HCT116 (cell line): Measurements from ENCODE around the gene CADPS. TPM values are rescaled to one million over a fixed set of nuclear protein-coding genes. Genes with fewer than 3 reads are reported as not detected.

Source experiments
- ATAC-seq: fragments of 200-7000 bp; cut with Tn5 transposase; 2 replicates; pipeline ENCODE4 v1.9.1; 2020; ENCODE audit warnings: mild to moderate bottlenecking, moderate library complexity
- BruUV-seq: library from RNA; stranded (reverse); fragments of 400-500 nt; replicated peaks from 2 replicates; lab custom pipeline; 2021; lab: Mats Ljungman, UMichigan
- CTCF ChIA-PET: fragments of 300-600 bp; sonication (Branson Sonifier 250); formaldehyde crosslinking; loops from one replicate; lab custom pipeline; 2021; ENCODE audit warnings: antibody characterized with exemption; lab: Charles Lee
- POLR2A ChIA-PET: fragments of 300-600, 350-600 bp; sonication (Branson Sonifier 250); formaldehyde crosslinking; loops from one replicate; lab custom pipeline; 2021; ENCODE audit warnings: antibody characterized with exemption; lab: Charles Lee
- RAD21 ChIA-PET, 2 experiments: fragments of 300-600 bp; sonication (Branson Sonifier 250); formaldehyde crosslinking; loops; one replicate each; lab custom pipeline; 2023; ENCODE audit warnings: low total read pairs in 2 of 2; ENCODE audit not compliant: uncharacterized antibody in 2 of 2, unreplicated experiment in 2 of 2, low non-redundant PET in 1 of 2; lab: Charles Lee
- DNase-seq: peaks from one replicate; pipeline ENCODE4 v3.0.0-alpha.2; 2010; ENCODE audit warnings: low read depth, low spot score
- H2AFZ ChIP-seq: fragments of 200-600 bp; shearing (Covaris generic), sonication (generic); 2 replicates; pipeline ENCODE4 v1.6.1; 2017; ENCODE audit warnings: low read depth, mixed run types, mixed read lengths, antibody characterized with exemption, low read length; ENCODE audit not compliant: poor library complexity, severe bottlenecking
- H3K27ac ChIP-seq: 2 replicates; pipeline ENCODE4 v1.5.1; 2012; ENCODE audit warnings: low read depth, low read length
- H3K27me3 ChIP-seq: fragments of 200-600 bp; sonication (generic); 2 replicates; pipeline ENCODE4 v1.6.1; 2016; ENCODE audit warnings: mixed run types, low read length, mixed read lengths; ENCODE audit not compliant: insufficient read depth
- H3K36me3 ChIP-seq, 2 experiments: fragments of 200-500 bp in 1 of 2; fragments of 200-600 bp in 1 of 2; sonication (Bioruptor generic) in 1 of 2; sonication (generic) in 1 of 2; 2 replicates each; pipeline versions ENCODE4 v1.5.1 to v1.6.1; 2014 to 2016; ENCODE audit warnings: low read length in 2 of 2, inconsistent platforms in 1 of 2, mixed read lengths in 1 of 2, mixed run types in 1 of 2; ENCODE audit not compliant: insufficient read depth in 2 of 2, control insufficient read depth in 1 of 2
- H3K4me1 ChIP-seq, 2 experiments: fragments of 200-600 bp in 1 of 2; sonication (generic) in 1 of 2; 2 replicates each; pipeline versions ENCODE4 v1.5.1 to v1.6.1; 2012 to 2017; ENCODE audit warnings: low read length in 2 of 2, inconsistent platforms in 1 of 2, mild to moderate bottlenecking in 1 of 2, mixed read lengths in 1 of 2, mixed run types in 1 of 2, moderate library complexity in 1 of 2; ENCODE audit not compliant: insufficient read depth in 2 of 2, control insufficient read depth in 1 of 2
- H3K4me2 ChIP-seq: fragments of 200-600 bp; sonication (generic); 2 replicates; pipeline ENCODE4 v1.6.1; 2017; ENCODE audit warnings: mixed run types, low read length, mixed read lengths
- H3K4me3 ChIP-seq, 2 experiments: fragments of 200-600 bp in 1 of 2; sonication (generic) in 1 of 2; replicated peaks in 1 of 2; 2 replicates each; pipeline ENCODE4 v1.5.1; 2011 to 2016; ENCODE audit warnings: low read length in 2 of 2, control low read depth in 1 of 2, low read depth in 1 of 2, mild to moderate bottlenecking in 1 of 2, mixed read lengths in 1 of 2, mixed run types in 1 of 2
- H3K79me2 ChIP-seq: fragments of 200-600 bp; sonication (generic); 2 replicates; pipeline ENCODE4 v1.6.1; 2017; ENCODE audit warnings: mild to moderate bottlenecking, mixed run types, low read length, moderate library complexity, mixed read lengths; ENCODE audit not compliant: insufficient read depth
- H3K9ac ChIP-seq: fragments of 200-600 bp; sonication (generic); 2 replicates; pipeline ENCODE4 v1.6.1; 2016; ENCODE audit warnings: low read length, mixed read lengths
- H3K9me2 ChIP-seq: fragments of 200-600 bp; sonication (generic), shearing (Covaris generic); 2 replicates; pipeline ENCODE4 v1.6.1; 2017; ENCODE audit warnings: mixed run types, mild to moderate bottlenecking, moderate library complexity; ENCODE audit not compliant: insufficient read depth
- H3K9me3 ChIP-seq, 2 experiments: fragments of 200-500 bp in 1 of 2; fragments of 200-600 bp in 1 of 2; sonication (Bioruptor generic) in 1 of 2; sonication (generic) in 1 of 2; 2 replicates each; pipeline ENCODE4 v1.6.1; 2014 to 2017; ENCODE audit warnings: low read length in 2 of 2, mixed read lengths in 2 of 2, inconsistent platforms in 1 of 2, low read depth in 1 of 2, mild to moderate bottlenecking in 1 of 2, mixed run types in 1 of 2, moderate library complexity in 1 of 2; ENCODE audit not compliant: control insufficient read depth in 1 of 2, insufficient read depth in 1 of 2
- H4K20me1 ChIP-seq: fragments of 200-600 bp; sonication (generic), shearing (Covaris generic); 2 replicates; pipeline ENCODE4 v1.6.1; 2017; ENCODE audit warnings: mixed run types, mild to moderate bottlenecking, moderate library complexity; ENCODE audit not compliant: insufficient read depth
- CBX3 ChIP-seq: IDR thresholded peaks from 2 replicates; pipeline ENCODE4 v1.6.1; 2012; ENCODE audit warnings: low read depth
- CEBPB ChIP-seq: IDR thresholded peaks from 2 replicates; pipeline ENCODE4 v1.6.1; 2012; ENCODE audit warnings: low read depth
- CTCF ChIP-seq, 3 experiments: fragments of 200-600 bp in 1 of 3; sonication (generic) in 1 of 3; IDR thresholded peaks in 2 of 3; conservative IDR thresholded peaks in 1 of 3; 2 replicates each; pipeline ENCODE4 v1.5.1; 2012 to 2017; ENCODE audit warnings: low read depth in 2 of 3, low read length in 2 of 3, antibody characterized with exemption in 1 of 3, borderline replicate concordance in 1 of 3, control low read depth in 1 of 3, mild to moderate bottlenecking in 1 of 3, mixed read lengths in 1 of 3, mixed run types in 1 of 3, moderate library complexity in 1 of 3; ENCODE audit not compliant: insufficient read depth in 1 of 3
- EGR1 ChIP-seq: IDR thresholded peaks from 2 replicates; pipeline ENCODE4 v1.6.1; 2012; ENCODE audit warnings: low read depth
- ELF1 ChIP-seq: IDR thresholded peaks from 2 replicates; pipeline ENCODE4 v1.6.1; 2012; ENCODE audit warnings: low read depth, borderline replicate concordance
- EZH2 ChIP-seq: fragments of 200-600 bp; sonication (generic); IDR thresholded peaks from 2 replicates; pipeline ENCODE4 v1.6.1; 2017; ENCODE audit warnings: antibody characterized with exemption, mixed run types
- FOSL1 ChIP-seq: IDR thresholded peaks from 2 replicates; pipeline ENCODE4 v1.6.1; 2012; ENCODE audit warnings: low read depth
- JUND ChIP-seq: IDR thresholded peaks from 2 replicates; pipeline ENCODE4 v1.6.1; 2012
- MAX ChIP-seq: IDR thresholded peaks from 2 replicates; pipeline ENCODE4 v1.6.1; 2012
- POLR2A ChIP-seq: IDR thresholded peaks from 2 replicates; pipeline ENCODE4 v1.7.0; 2011; ENCODE audit warnings: borderline replicate concordance; ENCODE audit not compliant: insufficient read depth, insufficient read length; ENCODE audit errors: extremely low read depth
- POLR2AphosphoS5 ChIP-seq: IDR thresholded peaks from 2 replicates; pipeline ENCODE4 v1.6.1; 2011; ENCODE audit warnings: mild to moderate bottlenecking, low read depth, low read length, moderate library complexity
- RAD21 ChIP-seq: IDR thresholded peaks from 2 replicates; pipeline ENCODE4 v1.6.1; 2012; ENCODE audit warnings: low read depth, mild to moderate bottlenecking
- SIN3A ChIP-seq: IDR thresholded peaks from 2 replicates; pipeline ENCODE4 v1.6.1; 2012; ENCODE audit warnings: low read depth
- SP1 ChIP-seq: IDR thresholded peaks from 2 replicates; pipeline ENCODE4 v1.6.1; 2012; ENCODE audit warnings: low read depth
- SRF ChIP-seq: IDR thresholded peaks from 2 replicates; pipeline ENCODE4 v1.6.1; 2012; ENCODE audit warnings: low read depth
- YY1 ChIP-seq: IDR thresholded peaks from 2 replicates; pipeline ENCODE4 v1.6.1; 2011; ENCODE audit warnings: low read length, low read depth, moderate library complexity, mild to moderate bottlenecking; ENCODE audit not compliant: insufficient replicate concordance; ENCODE audit errors: extremely low read depth
- ZBTB33 ChIP-seq: IDR thresholded peaks from 2 replicates; pipeline ENCODE4 v1.6.1; 2011; ENCODE audit warnings: mild to moderate bottlenecking, low read length, moderate library complexity; ENCODE audit not compliant: insufficient replicate concordance; ENCODE audit errors: extremely low read depth
- ZFX ChIP-seq: fragments of 450-650 bp; IDR thresholded peaks from 2 replicates; pipeline ENCODE4 v1.6.1; 2017
- ZNF274 ChIP-seq: fragments of 200-500 bp; sonication (Bioruptor generic); IDR thresholded peaks from 2 replicates; pipeline ENCODE4 v1.6.1; 2014; ENCODE audit warnings: mild to moderate bottlenecking, low read depth, low read length, inconsistent platforms
- intact Hi-C: fragments of 100-400 bp; cut with micrococcal nuclease; formaldehyde crosslinking; loops from 2 replicates; pipeline ENCODE4 v1.10.0; 2022
- total RNA-seq: library from RNA; stranded (reverse); gene quantifications from one replicate; pipeline ENCODE4 v1.2.1, GENCODE V29; 2021; ENCODE audit not compliant: unreplicated experiment

The CADPS gene
- total RNA-seq, 1 experiment from 2014 or later, result not detected

- intact Hi-C loops, result no loop called here
- BruUV-seq, result no TSS peak
- H3K4me1 ChIP-seq, result no peaks in the 10 kb centered on the region
- no peak overlapping the region for H3K4me2 ChIP-seq
- no peak overlapping the region for H2AFZ ChIP-seq
- TF ChIP-seq EGR1, result no peak
- no peak for TF ChIP-seq JUND
- TF ChIP-seq MAX, result no peak
- TF ChIP-seq ELF1, result no peak
- TF ChIP-seq RAD21, result no peak
- TF ChIP-seq ZBTB33, result no peak
- TF ChIP-seq CBX3, result no peak
- no peak for TF ChIP-seq CTCF (IDR thresholded peaks at IDR 0.05 in 2 of 3, conservative IDR thresholded peaks at IDR 0.05 in 1 of 3; ENCODE audit: borderline replicate concordance in 1 of 3, insufficient read depth in 1 of 3, low read depth in 2 of 3, low read length in 2 of 3)
- no peak for TF ChIP-seq POLR2A
- TF ChIP-seq ZNF274, result no peak
- no peak for TF ChIP-seq YY1
- no peak for TF ChIP-seq CEBPB
- TF ChIP-seq FOSL1, result no peak
- no peak for TF ChIP-seq EZH2
- no peak for TF ChIP-seq POLR2AphosphoS5
- no peak for TF ChIP-seq ZFX
- TF ChIP-seq SP1, result no peak
- TF ChIP-seq SRF, result no peak
- no peak for TF ChIP-seq SIN3A
- ChIA-PET RAD21 (no interaction called here), CTCF (no interaction called here), POLR2A (no interaction called here)
- no peaks in the 10 kb centered on the region for H3K9me3 ChIP-seq
- H3K9me2 ChIP-seq, result no peaks in the 10 kb centered on the region
- H3K36me3 ChIP-seq, result no peaks in the 10 kb centered on the region
- no peak overlapping the region for H3K9ac ChIP-seq
- H3K79me2 ChIP-seq, result no peaks in the 10 kb centered on the region
- peaks cover 27% of the 10 kb centered on the region for H3K27me3 ChIP-seq
- no peaks in the 10 kb centered on the region for H4K20me1 ChIP-seq
- ATAC-seq (no peak), DNase-seq (no peak)
- H3K27ac ChIP-seq, result no peak overlapping the region
- no peak overlapping the region for H3K4me3 ChIP-seq
Observed at GRCh38 chr3:62677926-62678325, 197.3 kb downstream of the CADPS start.
